Suprapubic skin (tissue), 4 donors: ENCODE measurements around the gene ATG5. TPM values are rescaled to one million over a fixed set of nuclear protein-coding genes. Genes with fewer than 3 reads are reported as not detected.

Experiments used
- DNase-seq, 2 donors: peaks; one replicate each; pipeline ENCODE4 v3.0.0-alpha.2; 2019; ENCODE audit warnings: low spot score in 2 of 2
- H3K27ac ChIP-seq: fragments of 200-600 bp; sonication (generic); one replicate; pipeline ENCODE4 v1.5.1; 2019
- H3K27me3 ChIP-seq: fragments of 200-600 bp; sonication (generic); one replicate; pipeline ENCODE4 v1.5.1; 2019
- H3K36me3 ChIP-seq: fragments of 200-600 bp; sonication (generic); one replicate; pipeline ENCODE4 v1.5.1; 2019
- H3K4me1 ChIP-seq: fragments of 200-600 bp; sonication (generic); one replicate; pipeline ENCODE4 v1.5.1; 2019
- H3K4me3 ChIP-seq: fragments of 200-600 bp; sonication (generic); one replicate; pipeline ENCODE4 v1.5.1; 2019; ENCODE audit warnings: mild to moderate bottlenecking
- H3K9me3 ChIP-seq: fragments of 200-600 bp; sonication (generic); one replicate; pipeline ENCODE4 v1.5.1; 2019
- CTCF ChIP-seq, 2 donors: fragments of 200-600 bp in 1 of 2; fragments of 450-650 bp in 1 of 2; sonication (generic) in 1 of 2; IDR thresholded peaks; one replicate each; pipeline ENCODE4 v1.5.1; 2016 to 2019; ENCODE audit warnings: antibody characterized with exemption in 2 of 2, mild to moderate bottlenecking in 1 of 2, moderate library complexity in 1 of 2
- EP300 ChIP-seq: sonication (generic); formaldehyde crosslinking; IDR thresholded peaks from one replicate; pipeline ENCODE4 v1.6.1; 2017; ENCODE audit warnings: antibody characterized with exemption
- POLR2A ChIP-seq, 2 donors: fragments of 450-650 bp; IDR thresholded peaks; one replicate each; pipeline ENCODE4 v1.6.1; 2017; ENCODE audit warnings: antibody characterized with exemption in 2 of 2, mild to moderate bottlenecking in 2 of 2, moderate library complexity in 2 of 2
- POLR2AphosphoS5 ChIP-seq, 3 donors: sonication (generic); formaldehyde crosslinking; IDR thresholded peaks; one replicate each; pipeline ENCODE4 v1.6.1; 2017; ENCODE audit warnings: antibody characterized with exemption in 3 of 3
- whole genome bisulfite sequencing: methylation state at CpG from one replicate; pipeline ENCODE4 v1.1.5; 2018; 5-methylcytosine and 5-hydroxymethylcytosine counted together
- total RNA-seq, 4 donors: library from RNA; depleted of rRNA; stranded (reverse); fragments of >200 nt; gene quantifications; one replicate each; pipeline ENCODE4 v1.1.0, GENCODE V29; 2016

The ATG5 gene
- total RNA-seq, 4 donors from 2014 or later: 18.1 to 25.7 (median 23.1) TPM

- TF ChIP-seq EP300: no peak
- no peak for TF ChIP-seq CTCF (IDR thresholded peaks at IDR 0.05)
- TF ChIP-seq POLR2AphosphoS5 (IDR thresholded peaks at IDR 0.05): no peak
- H3K9me3 ChIP-seq: no peaks in the 10 kb centered on the region
- no peaks in the 10 kb centered on the region for H3K27me3 ChIP-seq
- no peak overlapping the region for H3K27ac ChIP-seq
- no peaks in the 10 kb centered on the region for H3K36me3 ChIP-seq
- 85% methylated on average over 2 of the region's 2 CpGs for WGBS
- no peak overlapping the region for H3K4me3 ChIP-seq
- H3K4me1 ChIP-seq: no peaks in the 10 kb centered on the region
- no peak for DNase-seq
These were observed 178.7 kb downstream of the ATG5 start for GRCh38 chr6:106146852-106147351.

GRCh38 chr6:106145741-106146227, 179.8 kb downstream of the ATG5 start:
- Histone ChIP-seq H3K4me1 (no peaks in the 10 kb centered on the region), H3K9me3 (no peaks in the 10 kb centered on the region), H3K36me3 (no peaks in the 10 kb centered on the region), H3K4me3 (no peak overlapping the region), H3K27me3 (no peaks in the 10 kb centered on the region), H3K27ac (no peak overlapping the region)
- TF ChIP-seq CTCF (IDR thresholded peaks at IDR 0.05) (no peak), POLR2AphosphoS5 (IDR thresholded peaks at IDR 0.05) (no peak), POLR2A (IDR thresholded peaks at IDR 0.05) (no peak), EP300 (no peak)
- 64% methylated on average over 7 of the region's 7 CpGs for WGBS
- DNase-seq: no peak

GRCh38 chr6:106145144-106145543, 180.4 kb downstream of the ATG5 start:
- Histone ChIP-seq H3K36me3 (no peaks in the 10 kb centered on the region), H3K9me3 (no peaks in the 10 kb centered on the region), H3K27ac (no peak overlapping the region), H3K4me3 (no peak overlapping the region), H3K4me1 (no peaks in the 10 kb centered on the region), H3K27me3 (no peaks in the 10 kb centered on the region)
- WGBS: 84% methylated on average over 4 of the region's 4 CpGs
- TF ChIP-seq POLR2AphosphoS5 (IDR thresholded peaks at IDR 0.05): no peak
- TF ChIP-seq CTCF (IDR thresholded peaks at IDR 0.05): no peak
- no peak for DNase-seq

- Histone ChIP-seq H3K4me1 (no peaks in the 10 kb centered on the region), H3K27me3 (no peaks in the 10 kb centered on the region), H3K9me3 (no peaks in the 10 kb centered on the region), H3K27ac (no peak overlapping the region), H3K36me3 (no peaks in the 10 kb centered on the region), H3K4me3 (no peak overlapping the region)
- WGBS: over 99% methylated on average over 11 of the region's 12 CpGs
- DNase-seq: no peak
- no peak for TF ChIP-seq CTCF (IDR thresholded peaks at IDR 0.05)
- TF ChIP-seq POLR2AphosphoS5 (IDR thresholded peaks at IDR 0.05): no peak
- no peak for TF ChIP-seq POLR2A (IDR thresholded peaks at IDR 0.05)
- no peak for TF ChIP-seq EP300
These were observed 181.9 kb downstream of the ATG5 start for GRCh38 chr6:106143665-106144064.

GRCh38 chr6:106142876-106143431, 182.6 kb downstream of the ATG5 start:
- no peak overlapping the region for H3K27ac ChIP-seq
- 77% methylated on average over 2 of the region's 2 CpGs for WGBS
- no peak for DNase-seq
- H3K4me1 ChIP-seq: no peaks in the 10 kb centered on the region
- no peaks in the 10 kb centered on the region for H3K9me3 ChIP-seq
- no peaks in the 10 kb centered on the region for H3K36me3 ChIP-seq
- TF ChIP-seq EP300 (no peak), POLR2AphosphoS5 (IDR thresholded peaks at IDR 0.05) (no peak), POLR2A (IDR thresholded peaks at IDR 0.05) (no peak), CTCF (IDR thresholded peaks at IDR 0.05) (no peak)
- no peak overlapping the region for H3K4me3 ChIP-seq
- no peaks in the 10 kb centered on the region for H3K27me3 ChIP-seq
